Stimulated activated CD4-positive, alpha-beta T cell treated with anti-CD3 and anti-CD28 coated beads, Interleukin-12 subunit alpha, Interleukin-12 subunit beta, amount 100 ng/mL, for 24 hours (primary cell): ENCODE measurements around the gene RHOU.

Experiments used
- DNase-seq, 2 experiments: peaks; one replicate each; pipeline ENCODE4 v3.0.0-alpha.2; 2020; ENCODE audit warnings: low read depth in 2 of 2

RHOU gene

GRCh38 chr1:228736844-228737445, 1.7 kb downstream of the RHOU start:
- DNase-seq: no peak

- no peak for DNase-seq
Measured at GRCh38 chr1:228737601-228738041, 2.3 kb downstream of the RHOU start.

- DNase-seq: no peak
Measured at GRCh38 chr1:228739826-228740225, 4.5 kb downstream of the RHOU start.

- DNase-seq: no peak
Measured at GRCh38 chr1:228740543-228741317, 5.5 kb downstream of the RHOU start.

- DNase-seq: no peak
Measured at GRCh38 chr1:228742281-228742860, 7.1 kb downstream of the RHOU start.

- DNase-seq: no peak
Measured at GRCh38 chr1:228743405-228743804, 8.1 kb downstream of the RHOU start.

- no peak for DNase-seq
Measured at GRCh38 chr1:228744356-228744755, 9.1 kb downstream of the RHOU start.

GRCh38 chr1:228744918-228745317, 9.6 kb downstream of the RHOU start:
- DNase-seq: no peak

GRCh38 chr1:228745497-228745896, 10.2 kb downstream of the RHOU start:
- DNase-seq: no peak

- DNase-seq: no peak
Measured at GRCh38 chr1:228747301-228747935, 12.1 kb downstream of the RHOU start.

- no peak for DNase-seq
Measured at GRCh38 chr1:228748029-228748428, 12.8 kb downstream of the RHOU start.

- no peak for DNase-seq
Measured at GRCh38 chr1:228748431-228748830, 13.2 kb downstream of the RHOU start.

GRCh38 chr1:228749765-228750164, 14.5 kb downstream of the RHOU start:
- DNase-seq: no peak

- DNase-seq: no peak
Measured at GRCh38 chr1:228750915-228751314, 15.6 kb downstream of the RHOU start.

- no peak for DNase-seq
Measured at GRCh38 chr1:228751360-228752098, 16.2 kb downstream of the RHOU start.

GRCh38 chr1:228752258-228752657, 17.0 kb downstream of the RHOU start:
- DNase-seq: no peak

GRCh38 chr1:228752675-228753265, 17.5 kb downstream of the RHOU start:
- DNase-seq: no peak

GRCh38 chr1:228753287-228753686, 18.0 kb downstream of the RHOU start:
- no peak for DNase-seq

GRCh38 chr1:228753786-228754360, 18.6 kb downstream of the RHOU start:
- DNase-seq: no peak

- no peak for DNase-seq
Measured at GRCh38 chr1:228754646-228755268, 19.5 kb downstream of the RHOU start.

- DNase-seq: no peak
Measured at GRCh38 chr1:228755800-228756199, 20.5 kb downstream of the RHOU start.
